Esophagus squamous epithelium (tissue), 4 donors: ENCODE measurements around the gene AGFG1.

ENCODE experiments used
- POLR2A ChIP-seq, 4 donors: fragments of 450-650 bp; IDR thresholded peaks; one replicate each; pipeline ENCODE4 v1.6.1; 2017; ENCODE audit warnings: antibody characterized with exemption in 4 of 4, mild to moderate bottlenecking in 4 of 4, moderate library complexity in 3 of 4
- TF ChIP-seq, protein P1 (sequence below), 6 experiments: fragments of 450-650 bp in 4 of 6; fragments of 200-600 bp in 2 of 6; sonication (generic) in 2 of 6; IDR thresholded peaks; one replicate each; pipeline ENCODE4 v1.5.1; 2016 to 2019; ENCODE audit warnings: antibody characterized with exemption in 6 of 6, mild to moderate bottlenecking in 4 of 6, moderate library complexity in 4 of 6

DNA sequence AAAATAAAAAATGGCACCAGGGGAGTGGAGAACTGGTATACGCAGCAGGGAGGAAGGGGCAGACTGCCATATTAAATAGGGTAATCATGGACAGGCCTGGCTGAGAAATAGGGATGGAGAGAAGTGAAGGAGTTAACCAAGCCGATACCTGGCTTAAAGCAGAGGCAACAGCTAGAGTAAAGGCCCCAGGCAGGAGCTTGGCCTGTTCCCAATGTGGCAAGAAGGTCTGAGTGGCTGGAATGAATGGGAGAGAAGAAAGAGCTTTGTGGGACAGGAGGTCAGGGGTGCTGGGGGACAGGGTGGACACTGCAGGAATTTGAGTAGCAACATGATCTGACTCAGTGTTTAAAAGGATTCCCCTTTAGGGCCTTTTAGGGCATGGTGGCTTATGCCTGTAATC, 15.9 kb upstream of the AGFG1 start:
- TF ChIP-seq, protein P1, sequence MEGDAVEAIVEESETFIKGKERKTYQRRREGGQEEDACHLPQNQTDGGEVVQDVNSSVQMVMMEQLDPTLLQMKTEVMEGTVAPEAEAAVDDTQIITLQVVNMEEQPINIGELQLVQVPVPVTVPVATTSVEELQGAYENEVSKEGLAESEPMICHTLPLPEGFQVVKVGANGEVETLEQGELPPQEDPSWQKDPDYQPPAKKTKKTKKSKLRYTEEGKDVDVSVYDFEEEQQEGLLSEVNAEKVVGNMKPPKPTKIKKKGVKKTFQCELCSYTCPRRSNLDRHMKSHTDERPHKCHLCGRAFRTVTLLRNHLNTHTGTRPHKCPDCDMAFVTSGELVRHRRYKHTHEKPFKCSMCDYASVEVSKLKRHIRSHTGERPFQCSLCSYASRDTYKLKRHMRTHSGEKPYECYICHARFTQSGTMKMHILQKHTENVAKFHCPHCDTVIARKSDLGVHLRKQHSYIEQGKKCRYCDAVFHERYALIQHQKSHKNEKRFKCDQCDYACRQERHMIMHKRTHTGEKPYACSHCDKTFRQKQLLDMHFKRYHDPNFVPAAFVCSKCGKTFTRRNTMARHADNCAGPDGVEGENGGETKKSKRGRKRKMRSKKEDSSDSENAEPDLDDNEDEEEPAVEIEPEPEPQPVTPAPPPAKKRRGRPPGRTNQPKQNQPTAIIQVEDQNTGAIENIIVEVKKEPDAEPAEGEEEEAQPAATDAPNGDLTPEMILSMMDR (IDR thresholded peaks at IDR 0.05): no peak
- TF ChIP-seq POLR2A (IDR thresholded peaks at IDR 0.05): no peak
